Measurements from ENCODE around the gene ATAD3C.
"Not testable (repeated sequence)": the region's sequence is repeated elsewhere in the genome, so short reads cannot be mapped to it uniquely, and the experiment has no call there.

The ATAD3C gene

GRCh38 chr1:1432274-1432950 lies 17.1 kb upstream of the ATAD3C start:
- DNase-seq = no peak

GRCh38 chr1:1432951-1433803 lies 16.3 kb upstream of the ATAD3C start:
- DNase-seq = no peak

GRCh38 chr1:1433804-1434130 lies 15.7 kb upstream of the ATAD3C start:
- no peak for DNase-seq

GRCh38 chr1:1434131-1434823 lies 15.2 kb upstream of the ATAD3C start:
- DNase-seq = no peak

- DNase-seq = no peak
Observed at GRCh38 chr1:1434824-1435105, 14.7 kb upstream of the ATAD3C start.

- peak; percentile 64 for DNase-seq
Observed at GRCh38 chr1:1435106-1435903, 14.2 kb upstream of the ATAD3C start, which contains the start of gene VWA1. TSS of gene VWA1 (plus strand) at chr1:1435690. CDS start at chr1:1435749, 59 bp downstream.

- DNase-seq = no peak
Observed at GRCh38 chr1:1435911-1436629, 13.4 kb upstream of the ATAD3C start.

GRCh38 chr1:1436630-1437032 lies 12.9 kb upstream of the ATAD3C start:
- DNase-seq = no peak

- no peak for DNase-seq
Observed at GRCh38 chr1:1437033-1437903, 12.2 kb upstream of the ATAD3C start.

- DNase-seq = peak; percentile 58
Observed at GRCh38 chr1:1437904-1438376, 11.5 kb upstream of the ATAD3C start.

- DNase-seq = no peak
Observed at GRCh38 chr1:1438531-1439381, 10.7 kb upstream of the ATAD3C start.

- no peak for DNase-seq
Observed at GRCh38 chr1:1439546-1440261, 9.8 kb upstream of the ATAD3C start.

GRCh38 chr1:1440262-1441001 lies 9.1 kb upstream of the ATAD3C start:
- no peak for DNase-seq

GRCh38 chr1:1441002-1441888 lies 8.2 kb upstream of the ATAD3C start:
- peak; percentile 79 for DNase-seq

- DNase-seq = no peak
Observed at GRCh38 chr1:1442069-1442770, 7.3 kb upstream of the ATAD3C start.

GRCh38 chr1:1446631-1447030 lies 2.9 kb upstream of the ATAD3C start:
- DNase-seq = not testable (repeated sequence)

GRCh38 chr1:1450616-1451015 lies 1.1 kb downstream of the ATAD3C start:
- DNase-seq = not testable (repeated sequence)

Measured in RPMI8226 (cell line).